ENCODE data around the gene GTF3C4.

The GTF3C4 gene

GRCh38 chr9:132670457-132671391, at the start of gene GTF3C4:
TSS of gene GTF3C4 (plus strand) at chr9:132670464. CDS start at chr9:132670599, 135 bp downstream.
- peak within 1 kb of the TSS; percentile 86 to 100 (median 97) for H3K27ac ChIP-seq
- peak within 1 kb of the TSS; percentile 70 to 100 (median 95) for H3K4me3 ChIP-seq

GRCh38 chr9:132622159-132622558, 48.1 kb upstream of the GTF3C4 start:
- H3K4me3 ChIP-seq = no peak overlapping the region
- no peak overlapping the region for H3K27ac ChIP-seq

- Histone ChIP-seq H3K4me3 (no peak overlapping the region), H3K27ac (no peak overlapping the region)
Observed at GRCh38 chr9:132626285-132626684, 44.0 kb upstream of the GTF3C4 start.

GRCh38 chr9:132627106-132627505, 43.2 kb upstream of the GTF3C4 start:
- no peak overlapping the region for H3K27ac ChIP-seq
- no peak overlapping the region for H3K4me3 ChIP-seq

- Histone ChIP-seq H3K27ac (no peak overlapping the region), H3K4me3 (no peak overlapping the region)
Observed at GRCh38 chr9:132627594-132627993, 42.7 kb upstream of the GTF3C4 start.

GRCh38 chr9:132628746-132629145, 41.5 kb upstream of the GTF3C4 start:
- Histone ChIP-seq H3K27ac (no peak overlapping the region), H3K4me3 (no peak overlapping the region)

- no peak overlapping the region for H3K4me3 ChIP-seq
- H3K27ac ChIP-seq = no peak overlapping the region
Observed at GRCh38 chr9:132630116-132630515, 40.1 kb upstream of the GTF3C4 start.

- no peak overlapping the region for H3K27ac ChIP-seq
- H3K4me3 ChIP-seq = no peak overlapping the region
Observed at GRCh38 chr9:132630811-132631210, 39.5 kb upstream of the GTF3C4 start.

GRCh38 chr9:132631280-132631679, 39.0 kb upstream of the GTF3C4 start:
- Histone ChIP-seq H3K27ac (no peak overlapping the region), H3K4me3 (no peak overlapping the region)

- no peak overlapping the region for H3K27ac ChIP-seq
- no peak overlapping the region for H3K4me3 ChIP-seq
Observed at GRCh38 chr9:132631685-132632084, 38.6 kb upstream of the GTF3C4 start.

- H3K4me3 ChIP-seq = no peak overlapping the region
- no peak overlapping the region for H3K27ac ChIP-seq
Observed at GRCh38 chr9:132632413-132633129, 37.7 kb upstream of the GTF3C4 start.

GRCh38 chr9:132634327-132634726, 35.9 kb upstream of the GTF3C4 start:
- Histone ChIP-seq H3K4me3 (no peak overlapping the region), H3K27ac (no peak overlapping the region)

GRCh38 chr9:132637351-132637750, 32.9 kb upstream of the GTF3C4 start:
- Histone ChIP-seq H3K27ac (no peak overlapping the region), H3K4me3 (no peak overlapping the region)

- H3K4me3 ChIP-seq = no peak overlapping the region
- no peak overlapping the region for H3K27ac ChIP-seq
Observed at GRCh38 chr9:132637801-132638200, 32.5 kb upstream of the GTF3C4 start.

GRCh38 chr9:132638240-132638639, 32.0 kb upstream of the GTF3C4 start:
- H3K4me3 ChIP-seq = no peak overlapping the region
- no peak overlapping the region for H3K27ac ChIP-seq

- Histone ChIP-seq H3K4me3 (no peak overlapping the region), H3K27ac (peak overlapping the region in 6 of 21 experiments; percentile 30 to 47 (median 42))
Observed at GRCh38 chr9:132639322-132639721, 30.9 kb upstream of the GTF3C4 start.

GRCh38 chr9:132641216-132641615, 29.0 kb upstream of the GTF3C4 start:
- Histone ChIP-seq H3K4me3 (no peak overlapping the region), H3K27ac (no peak overlapping the region)

GRCh38 chr9:132644251-132644650, 26.0 kb upstream of the GTF3C4 start:
- Histone ChIP-seq H3K27ac (no peak overlapping the region), H3K4me3 (no peak overlapping the region)

GRCh38 chr9:132645306-132645705, 25.0 kb upstream of the GTF3C4 start:
- no peak overlapping the region for H3K4me3 ChIP-seq

GRCh38 chr9:132645711-132646110, 24.6 kb upstream of the GTF3C4 start:
- H3K4me3 ChIP-seq = no peak overlapping the region

More at GRCh38 chr9:132645306-132645705, 25.0 kb upstream of the GTF3C4 start:
- H3K27ac ChIP-seq = no peak overlapping the region

GRCh38 chr9:132646726-132647125, 23.5 kb upstream of the GTF3C4 start:
- no peak overlapping the region for H3K4me3 ChIP-seq
- peak overlapping the region in 6 of 21 experiments; percentile 19 to 81 (median 42) for H3K27ac ChIP-seq

More at GRCh38 chr9:132645711-132646110, 24.6 kb upstream of the GTF3C4 start:
- H3K27ac ChIP-seq = no peak overlapping the region

Measured in skin epidermis (tissue), 12 donors.